ENCODE data around the gene CYTL1.

DNA sequence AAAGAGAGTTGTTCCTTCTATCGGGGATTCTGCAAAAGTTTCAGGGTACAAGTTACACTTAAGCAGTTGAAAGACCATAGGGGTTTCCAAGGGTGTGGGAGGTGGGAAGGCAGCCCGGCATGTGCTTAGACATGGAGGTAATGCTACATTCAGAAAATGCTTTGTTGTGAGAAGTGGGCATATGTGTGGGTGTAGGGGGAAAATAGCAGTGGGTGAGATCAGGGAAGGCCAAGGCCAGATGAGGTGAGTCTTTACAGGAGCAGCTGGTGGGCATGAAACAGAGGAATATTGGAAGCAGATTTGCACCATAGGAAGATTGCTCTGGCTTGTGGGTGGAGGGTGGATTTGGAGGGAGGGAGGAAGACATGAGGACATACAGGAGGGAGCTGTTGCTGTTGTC lies 8.3 kb downstream of the CYTL1 start:
- TF ChIP-seq, protein P1, sequence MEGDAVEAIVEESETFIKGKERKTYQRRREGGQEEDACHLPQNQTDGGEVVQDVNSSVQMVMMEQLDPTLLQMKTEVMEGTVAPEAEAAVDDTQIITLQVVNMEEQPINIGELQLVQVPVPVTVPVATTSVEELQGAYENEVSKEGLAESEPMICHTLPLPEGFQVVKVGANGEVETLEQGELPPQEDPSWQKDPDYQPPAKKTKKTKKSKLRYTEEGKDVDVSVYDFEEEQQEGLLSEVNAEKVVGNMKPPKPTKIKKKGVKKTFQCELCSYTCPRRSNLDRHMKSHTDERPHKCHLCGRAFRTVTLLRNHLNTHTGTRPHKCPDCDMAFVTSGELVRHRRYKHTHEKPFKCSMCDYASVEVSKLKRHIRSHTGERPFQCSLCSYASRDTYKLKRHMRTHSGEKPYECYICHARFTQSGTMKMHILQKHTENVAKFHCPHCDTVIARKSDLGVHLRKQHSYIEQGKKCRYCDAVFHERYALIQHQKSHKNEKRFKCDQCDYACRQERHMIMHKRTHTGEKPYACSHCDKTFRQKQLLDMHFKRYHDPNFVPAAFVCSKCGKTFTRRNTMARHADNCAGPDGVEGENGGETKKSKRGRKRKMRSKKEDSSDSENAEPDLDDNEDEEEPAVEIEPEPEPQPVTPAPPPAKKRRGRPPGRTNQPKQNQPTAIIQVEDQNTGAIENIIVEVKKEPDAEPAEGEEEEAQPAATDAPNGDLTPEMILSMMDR (conservative IDR thresholded peaks at IDR 0.05): no peak
- no peak for TF ChIP-seq EZH2 (IDR thresholded peaks at IDR 0.05; ENCODE audit: low read depth)

Measured in PC-9 (cell line).